Measurements from ENCODE around the gene ARSD. TPM values are rescaled to one million over a fixed set of nuclear protein-coding genes. Genes with fewer than 3 reads are reported as not detected.
"Not testable (repeated sequence)": the region's sequence is repeated elsewhere in the genome, so short reads cannot be mapped to it uniquely, and the experiment has no call there.

ARSD gene
- total RNA-seq, 1 donor from 2014 or later = 8.0 TPM

DNA sequence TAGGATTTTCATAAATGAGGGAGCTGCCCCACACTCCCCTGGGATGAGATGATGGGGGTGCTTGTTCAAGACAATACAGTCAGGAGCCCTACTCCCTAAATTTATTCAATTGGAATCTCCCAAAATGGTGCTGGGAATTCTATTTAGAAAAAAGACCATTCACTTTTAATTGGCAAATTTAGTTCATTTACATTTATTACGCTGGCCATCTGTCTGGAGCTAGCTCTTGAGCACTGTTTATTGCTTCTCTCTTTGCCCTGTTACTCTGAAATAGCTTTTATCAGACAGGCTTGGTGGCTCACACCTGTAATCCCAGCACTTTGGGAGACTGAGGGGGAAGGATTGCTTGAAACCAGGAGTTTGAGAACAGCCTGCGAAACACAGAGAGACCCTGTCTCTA, 2.0 kb upstream of the ARSD start:
- ATAC-seq (ENCODE audit: low read depth) (no peak), DNase-seq (no peak)
- Mint-ChIP-seq H3K9me3 (no peaks in the 10 kb centered on the region), H3K36me3 (ENCODE audit: low read depth) (peaks cover 2% of the 10 kb centered on the region), H3K4me3 (no peak overlapping the region), H3K4me1 (no peaks in the 10 kb centered on the region), H3K27ac (no peak overlapping the region), H3K27me3 (peaks cover 1% of the 10 kb centered on the region)
- intact Hi-C loops (cut with micrococcal nuclease) = no loop called here
- TF ChIP-seq, protein P1, sequence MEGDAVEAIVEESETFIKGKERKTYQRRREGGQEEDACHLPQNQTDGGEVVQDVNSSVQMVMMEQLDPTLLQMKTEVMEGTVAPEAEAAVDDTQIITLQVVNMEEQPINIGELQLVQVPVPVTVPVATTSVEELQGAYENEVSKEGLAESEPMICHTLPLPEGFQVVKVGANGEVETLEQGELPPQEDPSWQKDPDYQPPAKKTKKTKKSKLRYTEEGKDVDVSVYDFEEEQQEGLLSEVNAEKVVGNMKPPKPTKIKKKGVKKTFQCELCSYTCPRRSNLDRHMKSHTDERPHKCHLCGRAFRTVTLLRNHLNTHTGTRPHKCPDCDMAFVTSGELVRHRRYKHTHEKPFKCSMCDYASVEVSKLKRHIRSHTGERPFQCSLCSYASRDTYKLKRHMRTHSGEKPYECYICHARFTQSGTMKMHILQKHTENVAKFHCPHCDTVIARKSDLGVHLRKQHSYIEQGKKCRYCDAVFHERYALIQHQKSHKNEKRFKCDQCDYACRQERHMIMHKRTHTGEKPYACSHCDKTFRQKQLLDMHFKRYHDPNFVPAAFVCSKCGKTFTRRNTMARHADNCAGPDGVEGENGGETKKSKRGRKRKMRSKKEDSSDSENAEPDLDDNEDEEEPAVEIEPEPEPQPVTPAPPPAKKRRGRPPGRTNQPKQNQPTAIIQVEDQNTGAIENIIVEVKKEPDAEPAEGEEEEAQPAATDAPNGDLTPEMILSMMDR (IDR thresholded peaks at IDR 0.05) = no peak
- POLR2A ChIA-PET = no interaction called here
- CTCF ChIA-PET = no interaction called here

- TF ChIP-seq, protein P1 (IDR thresholded peaks at IDR 0.05) = no peak
- Mint-ChIP-seq H3K27ac (peak overlapping the region; percentile 50), H3K4me1 (no peaks in the 10 kb centered on the region), H3K36me3 (ENCODE audit: low read depth) (peaks cover 2% of the 10 kb centered on the region), H3K4me3 (peak overlapping the region; percentile 91), H3K9me3 (no peaks in the 10 kb centered on the region), H3K27me3 (no peaks in the 10 kb centered on the region)
- DNase-seq (no peak), ATAC-seq (ENCODE audit: low read depth) (peak; percentile 8)
- ChIA-PET CTCF (no interaction called here), POLR2A (no interaction called here)
- intact Hi-C loops (cut with micrococcal nuclease) = no loop called here
Measured at GRCh38 chrX:2928191-2928582, 952 bp downstream of the ARSD start.

DNA sequence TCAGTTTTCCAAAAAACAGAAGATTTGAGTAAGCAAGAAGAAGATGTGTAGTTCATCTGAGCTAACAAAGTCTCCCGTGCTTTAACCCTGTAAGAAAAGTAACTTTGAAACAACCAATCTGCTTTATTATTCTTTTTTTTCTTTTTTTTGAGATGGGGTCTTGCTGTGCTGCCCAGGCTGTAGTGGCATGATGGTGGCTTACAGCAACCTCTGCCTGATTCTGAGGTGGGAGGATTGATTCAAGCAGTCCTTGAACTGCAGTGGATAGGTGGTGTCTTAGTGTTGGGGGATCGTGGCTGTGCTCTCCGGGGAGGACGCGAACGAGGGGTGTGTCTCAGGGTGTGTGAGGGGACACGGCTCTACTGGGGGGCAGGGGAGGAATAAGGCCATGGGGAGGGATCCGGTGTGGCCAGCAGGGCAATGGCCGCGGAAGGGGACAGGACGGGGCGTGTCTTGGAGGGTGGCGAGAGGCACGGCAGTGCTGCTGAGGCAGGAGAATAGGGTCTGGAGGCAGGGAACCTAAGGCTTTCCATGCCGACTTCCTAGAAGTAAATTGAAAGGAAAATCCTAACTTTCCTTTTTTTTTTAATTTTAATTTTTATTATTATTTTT, 2.4 kb downstream of the ARSD start:
- TF ChIP-seq, protein P1 (IDR thresholded peaks at IDR 0.05) = no peak
- Mint-ChIP-seq H3K4me3 (peak overlapping the region; percentile 52), H3K36me3 (ENCODE audit: low read depth) (peaks cover 5% of the 10 kb centered on the region), H3K27ac (peak overlapping the region; percentile 59), H3K4me1 (no peaks in the 10 kb centered on the region), H3K9me3 (no peaks in the 10 kb centered on the region), H3K27me3 (no peaks in the 10 kb centered on the region)
- CTCF ChIA-PET = no interaction called here
- intact Hi-C loops (cut with micrococcal nuclease) = no loop called here
- DNase-seq = no peak
- POLR2A ChIA-PET = no interaction called here
- ATAC-seq (ENCODE audit: low read depth) = no peak

DNA sequence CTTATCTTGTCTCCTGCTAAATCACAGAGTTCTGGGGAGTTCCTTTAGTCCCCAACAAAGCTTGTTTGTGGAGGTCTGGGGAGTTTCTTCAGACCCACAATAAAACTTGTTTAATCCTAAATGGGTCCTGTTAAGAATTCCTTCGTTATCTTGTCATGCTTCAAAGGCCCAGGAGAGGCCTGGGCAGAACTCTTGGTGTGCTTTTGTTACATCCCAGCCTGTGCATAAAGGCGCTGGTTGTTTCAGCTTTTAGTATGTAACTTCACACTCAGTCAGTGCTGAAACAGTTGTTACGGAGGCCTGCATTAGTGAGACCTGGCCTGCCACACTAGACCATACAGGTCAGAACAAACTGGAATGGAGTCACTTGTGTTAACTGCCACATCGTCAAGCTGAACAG, 2.9 kb downstream of the ARSD start:
- intact Hi-C loops (cut with micrococcal nuclease); H3K9me3 Mint-ChIP-seq; DNase-seq; POLR2A ChIA-PET; H3K4me3 Mint-ChIP-seq; H3K36me3 Mint-ChIP-seq (ENCODE audit: low read depth); ATAC-seq (ENCODE audit: low read depth); H3K4me1 Mint-ChIP-seq; H3K27me3 Mint-ChIP-seq: not testable (repeated sequence)
- peak overlapping the region; percentile 24 for H3K27ac Mint-ChIP-seq
- CTCF ChIA-PET = interaction anchor here (0.6 kb wide), 1 partner anchor 18 kb away, joined by 3 read pairs; no protein-coding TSS in a partner anchor

- Mint-ChIP-seq H3K36me3 (ENCODE audit: low read depth) (peaks cover 22% of the 10 kb centered on the region), H3K4me3 (no peak overlapping the region), H3K27me3 (no peaks in the 10 kb centered on the region), H3K9me3 (no peaks in the 10 kb centered on the region), H3K4me1 (no peaks in the 10 kb centered on the region), H3K27ac (no peak overlapping the region)
- CTCF ChIA-PET = no interaction called here
- TF ChIP-seq, protein P1 (IDR thresholded peaks at IDR 0.05) = no peak
- POLR2A ChIA-PET = no interaction called here
- DNase-seq (no peak), ATAC-seq (ENCODE audit: low read depth) (no peak)
- intact Hi-C loops (cut with micrococcal nuclease) = no loop called here
Measured at GRCh38 chrX:2924151-2924550, 5.0 kb downstream of the ARSD start.

DNA sequence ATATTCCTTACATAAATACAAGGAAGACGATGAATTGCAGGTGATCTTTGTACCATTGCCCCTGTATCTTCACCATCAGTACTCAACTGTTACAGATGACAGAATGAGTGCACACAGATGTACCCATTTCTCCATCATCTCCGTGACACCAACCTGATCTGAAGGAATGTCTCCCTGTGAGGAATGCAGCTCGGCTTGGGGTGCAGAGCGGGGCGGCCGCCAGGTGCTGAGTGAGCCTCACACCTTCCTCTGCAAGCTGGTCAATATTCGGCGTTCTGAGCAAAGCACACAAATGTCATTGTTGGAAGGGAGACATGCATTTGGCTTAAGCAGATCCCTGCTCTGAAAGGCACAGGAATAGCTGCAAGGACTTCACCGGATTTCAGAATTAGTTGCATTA, 7.4 kb downstream of the ARSD start:
- H3K27ac Mint-ChIP-seq = no peak overlapping the region
- intact Hi-C loops (cut with micrococcal nuclease) = no loop called here
- no peak overlapping the region for H3K4me3 Mint-ChIP-seq
- ChIA-PET CTCF (no interaction called here), POLR2A (no interaction called here)
- H3K4me1 Mint-ChIP-seq = no peaks in the 10 kb centered on the region
- H3K9me3 Mint-ChIP-seq = no peaks in the 10 kb centered on the region
- ATAC-seq (ENCODE audit: low read depth) = no peak
- H3K36me3 Mint-ChIP-seq (ENCODE audit: low read depth) = peaks cover 23% of the 10 kb centered on the region
- no peak for DNase-seq
- TF ChIP-seq, protein P1 (IDR thresholded peaks at IDR 0.05) = no peak
- H3K27me3 Mint-ChIP-seq = no peaks in the 10 kb centered on the region

All from activated B cell treated with CpG ODN at 0.5 μM for 24 hours (primary cell).